ENCODE results near the gene DLGAP5.

Gene DLGAP5, protein sequence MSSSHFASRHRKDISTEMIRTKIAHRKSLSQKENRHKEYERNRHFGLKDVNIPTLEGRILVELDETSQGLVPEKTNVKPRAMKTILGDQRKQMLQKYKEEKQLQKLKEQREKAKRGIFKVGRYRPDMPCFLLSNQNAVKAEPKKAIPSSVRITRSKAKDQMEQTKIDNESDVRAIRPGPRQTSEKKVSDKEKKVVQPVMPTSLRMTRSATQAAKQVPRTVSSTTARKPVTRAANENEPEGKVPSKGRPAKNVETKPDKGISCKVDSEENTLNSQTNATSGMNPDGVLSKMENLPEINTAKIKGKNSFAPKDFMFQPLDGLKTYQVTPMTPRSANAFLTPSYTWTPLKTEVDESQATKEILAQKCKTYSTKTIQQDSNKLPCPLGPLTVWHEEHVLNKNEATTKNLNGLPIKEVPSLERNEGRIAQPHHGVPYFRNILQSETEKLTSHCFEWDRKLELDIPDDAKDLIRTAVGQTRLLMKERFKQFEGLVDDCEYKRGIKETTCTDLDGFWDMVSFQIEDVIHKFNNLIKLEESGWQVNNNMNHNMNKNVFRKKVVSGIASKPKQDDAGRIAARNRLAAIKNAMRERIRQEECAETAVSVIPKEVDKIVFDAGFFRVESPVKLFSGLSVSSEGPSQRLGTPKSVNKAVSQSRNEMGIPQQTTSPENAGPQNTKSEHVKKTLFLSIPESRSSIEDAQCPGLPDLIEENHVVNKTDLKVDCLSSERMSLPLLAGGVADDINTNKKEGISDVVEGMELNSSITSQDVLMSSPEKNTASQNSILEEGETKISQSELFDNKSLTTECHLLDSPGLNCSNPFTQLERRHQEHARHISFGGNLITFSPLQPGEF

DNA sequence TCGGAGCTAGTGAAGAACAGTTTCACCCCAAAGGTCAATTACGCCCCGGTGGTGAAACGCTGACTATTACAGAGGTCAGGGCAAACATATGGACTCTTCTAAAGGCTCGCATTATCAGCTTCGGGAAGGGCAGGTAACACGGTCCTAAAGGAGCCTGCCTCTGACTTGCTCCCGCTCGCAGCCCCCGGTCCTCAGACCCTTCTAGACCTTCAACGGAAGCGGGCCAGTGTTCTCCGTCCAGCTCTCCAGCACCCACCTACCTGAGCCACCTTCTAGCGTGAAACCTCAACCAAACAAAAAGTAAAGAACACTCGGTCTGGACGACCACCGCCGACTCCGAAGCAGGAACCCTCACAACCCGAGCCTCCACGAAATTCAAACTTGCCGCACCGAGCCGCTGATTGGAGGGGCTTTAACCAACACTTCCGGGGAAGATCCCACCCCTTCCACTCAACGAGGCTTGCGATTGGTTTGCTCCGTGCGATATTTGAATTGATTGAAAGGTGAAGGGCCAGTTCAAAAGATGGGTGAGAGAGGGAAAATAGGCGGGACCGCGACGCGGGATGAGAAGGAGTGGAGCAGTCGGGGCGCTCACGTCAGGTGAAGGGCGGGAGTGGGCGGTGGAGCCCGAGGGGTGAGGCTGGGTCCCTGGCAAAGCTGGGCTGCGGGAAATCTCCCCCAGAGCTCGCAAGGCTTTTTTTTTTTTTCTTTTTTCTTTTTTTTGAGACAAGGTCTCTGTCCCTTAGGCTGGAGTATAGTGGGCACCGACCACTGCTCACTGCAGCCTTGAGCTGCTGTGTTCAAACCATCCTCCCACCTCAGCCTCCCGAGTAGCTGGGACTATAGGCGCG is at the start of gene DLGAP5:
DLGAP5 (minus strand) TSS at position 383 of the 851 bp plus-strand sequence. CDS start 2,406 bp downstream, outside the sequence.
- peak; percentile 97 for DNase-seq

DNA sequence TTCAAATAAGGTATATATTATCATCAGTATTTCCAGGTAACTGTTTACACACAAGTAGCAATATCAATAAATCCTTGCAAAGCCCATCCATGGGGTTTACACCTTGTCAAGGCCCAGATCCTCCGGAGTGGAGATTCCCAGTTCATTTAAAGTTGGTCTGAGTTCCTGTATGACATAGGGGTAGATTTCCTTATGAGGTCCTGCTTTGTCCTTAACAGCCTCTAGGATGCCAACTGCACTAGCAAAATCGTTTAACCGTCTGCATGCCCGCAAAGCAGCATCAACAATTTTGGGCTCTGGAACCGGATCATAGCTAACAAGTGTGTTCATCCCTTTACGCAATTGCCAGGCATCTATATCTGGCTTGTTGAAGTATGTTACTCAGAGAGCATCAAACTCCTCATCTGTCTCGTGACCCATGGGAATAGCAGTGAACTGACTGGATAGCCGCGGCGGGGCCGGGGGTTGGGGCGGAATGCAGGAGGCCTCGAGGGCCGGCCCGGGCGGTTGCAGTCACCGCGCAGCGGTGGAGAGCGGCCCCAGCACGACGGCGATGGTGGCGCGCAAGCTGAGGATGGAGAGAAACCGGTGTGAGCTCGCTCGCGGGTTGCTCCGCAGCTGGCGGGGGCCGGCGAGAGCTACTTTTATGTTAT is 49.3 kb upstream of the DLGAP5 start:
- no peak for DNase-seq

DNA sequence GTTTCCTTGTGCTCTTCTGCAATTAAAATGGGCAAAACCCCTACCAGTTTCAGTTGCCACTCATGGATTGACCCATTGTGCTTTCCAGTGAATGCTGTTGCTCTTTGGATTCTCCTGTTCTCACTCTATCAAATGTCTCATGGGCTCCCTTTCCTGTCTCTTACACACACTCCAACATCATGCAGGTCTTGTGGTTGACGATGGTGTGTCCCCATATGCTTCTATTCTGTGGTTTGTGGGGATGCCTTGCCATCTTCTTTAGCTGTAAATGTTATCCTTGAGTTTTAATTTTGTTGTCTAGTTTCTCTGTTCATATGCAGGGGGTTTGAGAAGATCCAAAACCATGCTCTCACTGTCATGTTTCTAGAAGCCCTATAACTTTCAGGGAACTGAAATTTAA is 47.9 kb upstream of the DLGAP5 start:
- no peak for DNase-seq

DNA sequence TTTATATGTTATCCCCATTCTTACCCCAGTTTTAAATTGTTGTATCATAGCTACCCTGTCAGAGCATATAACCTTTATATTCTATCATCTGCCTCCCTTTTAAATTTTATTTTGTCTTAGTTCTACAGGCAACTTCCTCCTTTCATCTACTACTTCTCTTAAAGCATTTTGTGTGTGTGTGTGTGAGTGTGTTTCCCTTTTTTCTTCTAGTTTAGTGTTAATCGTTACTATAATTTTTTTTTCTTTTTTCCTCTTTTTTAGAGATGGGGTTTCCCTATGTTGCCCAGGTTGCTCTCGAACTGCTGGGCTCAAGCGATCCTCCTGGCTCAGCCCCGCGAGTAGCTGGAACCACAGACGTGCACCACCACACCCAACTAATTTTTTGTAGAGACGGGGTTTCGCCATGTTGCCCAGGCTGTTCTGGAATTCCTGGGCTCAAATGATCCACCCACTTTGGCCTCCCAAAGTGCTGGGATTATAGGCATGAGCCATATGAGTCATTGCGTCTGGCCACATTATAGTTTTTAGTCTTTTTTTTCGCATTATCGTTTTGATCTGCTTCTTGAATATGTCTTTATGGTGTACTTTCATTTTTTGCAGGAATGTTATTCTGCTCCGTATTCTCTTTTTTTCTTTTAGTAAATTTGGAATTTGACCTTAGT is 46.8 kb upstream of the DLGAP5 start:
- DNase-seq, result no peak

DNA sequence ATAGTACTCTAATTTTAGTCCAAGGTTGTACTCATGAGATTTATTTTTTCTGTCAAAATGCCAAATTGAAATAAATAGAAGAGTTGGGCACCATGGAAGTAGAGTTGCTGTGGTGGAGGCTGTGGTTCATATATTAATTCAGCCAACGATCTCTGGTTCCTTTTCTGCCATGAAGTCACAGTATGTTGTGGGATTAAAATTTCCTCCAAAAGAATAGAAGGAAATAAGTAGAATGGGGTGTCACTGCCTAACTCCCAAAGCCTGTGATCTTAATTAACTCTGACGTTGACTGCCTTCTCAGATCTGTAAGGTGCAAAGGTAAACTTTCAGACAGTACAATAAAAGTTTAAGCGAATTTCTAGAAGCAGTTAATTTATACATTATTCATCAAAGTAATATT is 42.2 kb upstream of the DLGAP5 start:
- DNase-seq, result no peak

DNA sequence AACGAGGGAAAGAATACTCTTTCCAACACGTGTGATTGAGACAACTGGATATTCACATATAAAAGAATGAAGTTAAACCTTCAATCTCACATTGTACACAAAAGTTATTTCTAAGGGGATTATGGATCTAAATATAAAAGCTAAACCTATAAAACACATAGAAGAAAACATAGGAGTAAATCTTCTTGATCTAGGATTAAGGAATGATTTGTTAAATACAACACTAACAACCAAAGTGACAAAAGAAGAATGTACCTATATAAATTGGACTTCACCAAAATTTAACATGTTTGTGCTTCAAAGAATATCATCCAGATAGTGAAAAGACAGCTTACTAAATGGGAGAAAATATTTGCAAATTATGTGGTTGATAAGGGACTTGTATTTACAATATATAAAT is 36.9 kb upstream of the DLGAP5 start:
- DNase-seq, result no peak

DNA sequence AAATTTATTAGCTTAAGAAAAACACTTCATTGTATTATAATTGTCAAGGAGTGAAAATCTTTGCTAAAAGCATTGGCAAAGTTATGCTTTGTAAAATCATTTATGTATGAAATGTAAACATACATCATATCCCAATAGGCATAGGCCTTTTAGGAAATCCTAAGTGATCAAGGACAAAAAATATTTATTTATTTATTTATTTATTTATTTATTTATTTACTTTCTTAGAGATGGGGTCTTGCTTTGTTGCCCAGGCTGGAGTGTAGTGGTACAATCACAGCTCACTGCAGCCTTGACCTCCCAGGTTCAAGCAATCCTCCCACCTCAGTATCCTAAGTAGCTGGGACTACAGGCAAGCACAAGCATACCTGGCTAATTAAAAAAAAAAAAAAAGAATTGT is 32.0 kb upstream of the DLGAP5 start:
- no peak for DNase-seq

DNA sequence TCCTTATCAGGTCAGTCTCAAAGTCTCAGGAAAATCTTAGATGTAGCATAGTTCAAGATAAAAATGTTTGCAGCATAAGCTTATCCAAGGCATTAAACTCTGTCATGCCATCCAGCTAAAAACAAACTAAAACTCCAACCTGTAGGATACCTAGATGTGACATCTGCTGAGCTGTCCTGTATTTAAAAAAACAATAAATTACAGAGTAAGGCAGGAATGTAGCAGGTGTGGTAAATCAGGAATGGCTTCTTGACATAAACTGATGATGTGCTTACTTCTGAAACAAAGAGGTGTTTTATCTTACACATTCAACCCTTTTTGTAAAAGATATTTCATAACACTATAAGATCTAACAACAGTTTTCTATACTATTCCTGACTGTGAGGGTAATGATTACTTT is 30.6 kb upstream of the DLGAP5 start:
- no peak for DNase-seq

DNA sequence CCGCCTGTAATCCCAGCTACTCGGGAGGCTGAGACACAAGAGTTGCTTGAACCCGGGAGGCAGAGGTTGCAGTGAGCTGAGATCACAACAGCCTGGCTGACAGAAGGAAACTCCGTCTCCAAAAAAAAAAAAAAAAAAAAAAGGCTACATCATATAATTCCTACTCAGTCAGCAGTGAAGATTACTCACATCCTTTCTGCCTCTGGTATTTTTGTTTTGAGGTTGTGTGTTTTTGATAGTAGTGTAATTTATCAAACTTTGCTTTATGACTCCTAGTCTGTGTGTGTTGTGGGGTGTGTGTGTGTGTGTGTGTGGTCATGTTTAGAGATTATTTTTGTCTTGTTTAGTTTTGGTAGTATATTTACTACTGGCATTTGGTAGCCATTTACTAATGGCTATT is 29.8 kb upstream of the DLGAP5 start:
- DNase-seq, result no peak

DNA sequence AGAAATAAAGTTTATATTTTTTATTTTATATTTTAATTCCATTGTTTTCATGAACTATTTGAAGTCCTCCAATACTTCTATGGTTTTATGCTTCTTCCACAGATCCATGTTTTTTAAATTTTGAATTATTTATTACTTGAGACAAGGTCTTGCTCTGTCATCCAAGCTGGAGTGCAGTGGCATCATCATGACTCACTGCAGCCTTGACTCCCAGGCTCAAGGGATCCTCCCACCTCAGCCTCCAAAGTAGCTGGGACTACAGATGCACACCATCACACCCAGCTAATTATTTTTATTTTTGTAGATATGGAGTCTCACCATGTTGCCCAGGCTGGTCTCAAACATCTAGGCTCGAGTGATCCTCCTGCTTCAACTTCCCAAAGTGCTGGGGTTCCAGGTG is 28.8 kb upstream of the DLGAP5 start:
- DNase-seq, result no peak

DNA sequence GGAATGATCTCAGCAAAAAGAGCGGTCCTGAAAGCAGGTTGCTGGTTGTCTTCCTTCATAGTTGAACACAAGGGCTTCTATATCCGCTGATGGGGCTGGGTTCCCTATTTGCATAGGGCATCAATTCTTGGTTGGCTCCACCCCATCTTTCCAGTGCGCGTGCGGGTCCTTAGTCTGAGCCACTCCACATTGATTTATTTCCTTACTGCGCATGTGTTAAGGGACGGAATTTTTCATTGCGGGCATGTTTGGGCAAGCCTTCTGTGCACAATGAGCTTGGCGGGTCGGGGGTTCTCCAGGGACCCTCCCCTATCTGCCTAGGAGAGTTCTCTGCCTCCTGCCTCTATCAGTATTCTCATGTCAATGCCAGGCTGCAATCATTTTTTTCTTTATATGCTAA is 21.2 kb upstream of the DLGAP5 start:
- peak; percentile 78 for DNase-seq

DNA sequence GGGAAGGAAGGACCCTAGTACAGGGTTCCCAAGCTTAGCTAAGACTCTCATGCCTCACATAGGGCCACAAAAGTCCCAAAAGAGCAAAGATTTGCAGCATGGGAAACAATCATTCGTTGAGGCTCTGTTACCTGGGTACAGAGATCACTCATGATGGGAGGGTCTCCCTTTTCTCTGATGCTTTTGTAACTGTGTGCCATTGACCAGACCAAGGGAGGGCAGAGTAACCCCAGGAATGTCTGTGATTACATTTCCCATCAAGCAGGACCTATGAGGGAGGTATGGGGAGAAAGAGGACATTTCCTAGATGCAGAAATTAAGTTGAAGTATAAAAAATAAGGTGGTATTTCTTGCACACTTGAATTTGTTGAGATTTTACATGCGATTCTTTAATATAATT is 16.4 kb upstream of the DLGAP5 start:
- no peak for DNase-seq

DNA sequence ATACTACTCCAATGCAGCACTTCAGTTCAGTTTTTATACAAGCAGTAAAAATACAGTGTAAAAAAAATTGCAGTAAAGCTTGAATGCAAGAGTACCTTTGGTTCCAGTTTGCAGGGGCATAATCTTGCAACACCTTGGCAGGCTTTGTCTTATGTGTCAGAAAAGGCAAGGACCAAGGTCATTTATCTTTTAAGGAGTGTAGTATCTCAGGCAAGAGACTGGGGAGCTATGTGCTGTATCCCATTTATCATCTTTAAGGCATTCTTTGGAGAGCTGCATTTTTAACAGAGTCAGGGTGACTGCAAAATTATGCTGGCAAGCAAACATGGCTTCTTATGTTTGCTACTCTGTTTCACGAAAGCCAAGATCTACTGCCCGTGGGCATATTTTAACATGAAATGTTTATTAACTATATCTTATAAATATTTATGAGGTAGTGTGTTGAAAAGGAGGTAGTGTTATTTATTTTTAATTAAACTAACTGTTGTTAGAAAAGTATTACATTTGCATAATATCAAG is 14.8 kb upstream of the DLGAP5 start:
- no peak for DNase-seq

DNA sequence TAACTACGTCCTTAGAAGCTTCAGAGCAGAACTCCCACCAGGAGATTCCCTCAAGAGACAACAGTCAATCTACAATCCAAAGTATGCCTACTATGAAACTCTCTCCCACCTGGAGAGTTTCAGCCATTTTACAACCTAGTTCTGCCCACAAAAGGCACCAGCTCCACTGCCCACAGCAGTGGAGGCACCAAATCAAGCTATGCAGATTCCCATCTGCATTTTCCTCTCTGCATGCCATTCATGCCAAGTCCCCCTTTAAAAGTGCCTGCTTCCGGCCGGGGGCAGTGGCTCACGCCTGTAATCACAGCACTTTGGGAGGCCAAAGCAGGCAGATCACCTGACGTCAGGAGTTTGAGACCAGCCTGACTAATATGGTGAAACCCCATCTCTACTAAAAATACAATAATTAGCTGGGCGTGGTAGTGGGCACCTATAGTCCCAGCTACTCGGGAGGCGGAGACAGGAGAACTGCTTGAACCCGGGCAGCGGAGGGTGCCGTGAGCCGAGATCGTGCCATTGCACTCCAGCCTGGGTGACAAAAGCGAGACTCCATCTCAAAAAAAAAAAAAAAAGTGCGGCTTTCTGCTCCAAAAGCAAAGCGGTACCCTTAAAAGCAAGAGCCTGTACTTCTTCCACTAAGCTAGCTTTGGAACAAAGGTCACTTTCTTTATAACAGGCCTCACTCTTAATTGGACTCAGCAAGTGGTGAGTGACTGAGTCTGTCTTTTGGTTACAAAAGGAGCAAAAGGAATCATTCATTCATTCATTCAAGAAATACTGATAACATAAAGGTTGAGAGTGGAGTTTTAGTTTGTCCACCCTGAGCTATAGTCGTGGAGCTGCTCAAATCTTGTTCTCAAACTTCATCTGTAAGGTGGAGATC is 10.1 kb upstream of the DLGAP5 start:
- no peak for DNase-seq

DNA sequence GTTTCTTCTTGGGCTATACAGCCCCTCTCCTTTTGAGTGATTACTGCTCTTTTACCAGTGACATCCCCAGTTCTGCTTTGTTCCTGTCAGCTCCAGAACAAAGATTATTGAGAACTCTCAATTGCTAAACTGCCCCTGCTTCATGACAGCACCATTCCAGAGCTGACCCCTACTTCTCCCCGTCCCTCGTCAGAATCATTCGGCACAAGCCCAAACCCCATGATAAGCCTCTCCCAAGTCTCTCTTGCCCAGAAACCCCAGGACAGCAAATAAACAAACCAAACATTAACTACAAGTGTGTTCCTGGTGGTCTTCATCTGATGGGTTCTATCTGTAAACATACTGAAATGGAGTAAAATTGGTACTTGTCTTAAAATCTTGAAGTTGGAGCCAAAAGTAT is 9.3 kb upstream of the DLGAP5 start:
- no peak for DNase-seq

DNA sequence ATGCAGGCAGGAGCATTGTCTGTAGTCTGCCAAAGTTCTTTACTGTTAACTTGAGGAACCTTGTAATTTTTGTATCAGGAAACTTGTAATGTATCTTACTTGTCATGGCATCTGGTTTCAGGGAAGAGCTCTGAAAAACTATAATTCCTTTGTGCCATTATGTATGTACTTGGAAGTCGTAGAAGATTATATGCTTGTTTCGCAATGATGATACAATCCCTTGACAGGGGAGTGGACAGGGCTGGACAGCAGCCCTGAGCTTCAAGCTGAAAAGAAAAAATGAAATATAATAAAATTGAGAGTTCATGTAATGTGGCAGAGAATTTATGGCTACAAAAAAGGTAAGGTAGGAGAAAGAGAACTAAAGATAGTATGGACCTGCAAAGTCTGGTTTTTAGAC is 7.4 kb upstream of the DLGAP5 start:
- DNase-seq, result no peak

DNA sequence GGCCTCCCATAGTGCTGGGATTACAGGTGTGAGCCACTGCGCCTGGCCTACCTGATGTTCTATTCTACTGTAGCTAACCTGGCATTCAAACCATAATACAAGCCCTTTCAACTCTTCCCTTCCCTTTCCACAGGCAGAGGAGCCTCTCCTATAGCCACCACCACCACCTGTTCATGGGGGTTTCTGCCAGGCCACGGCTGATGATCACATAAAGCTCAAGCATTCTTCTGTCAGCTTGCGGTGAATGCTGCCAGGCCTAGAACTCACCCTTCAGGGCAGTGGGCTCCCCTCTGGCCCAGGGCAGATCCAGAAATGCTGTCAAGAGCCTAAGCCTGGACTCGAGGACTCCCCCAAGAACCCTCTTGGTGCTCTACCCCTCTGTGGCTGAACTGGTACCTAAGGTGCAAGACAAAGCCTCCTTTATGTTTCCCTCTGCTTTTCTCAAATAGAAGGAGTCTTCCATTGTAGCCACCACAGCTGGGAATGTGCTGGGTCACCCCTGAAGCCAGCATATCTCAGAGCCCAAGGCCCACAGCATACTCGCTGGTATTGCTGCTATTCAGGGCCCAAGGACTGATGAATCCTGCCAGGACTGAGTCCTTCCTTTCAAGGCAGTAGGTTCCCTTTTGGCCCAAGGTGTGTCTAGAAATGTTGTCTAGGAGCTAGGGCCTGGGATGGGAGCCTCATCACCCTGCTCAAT is 3.4 kb upstream of the DLGAP5 start:
- no peak for DNase-seq

DNA sequence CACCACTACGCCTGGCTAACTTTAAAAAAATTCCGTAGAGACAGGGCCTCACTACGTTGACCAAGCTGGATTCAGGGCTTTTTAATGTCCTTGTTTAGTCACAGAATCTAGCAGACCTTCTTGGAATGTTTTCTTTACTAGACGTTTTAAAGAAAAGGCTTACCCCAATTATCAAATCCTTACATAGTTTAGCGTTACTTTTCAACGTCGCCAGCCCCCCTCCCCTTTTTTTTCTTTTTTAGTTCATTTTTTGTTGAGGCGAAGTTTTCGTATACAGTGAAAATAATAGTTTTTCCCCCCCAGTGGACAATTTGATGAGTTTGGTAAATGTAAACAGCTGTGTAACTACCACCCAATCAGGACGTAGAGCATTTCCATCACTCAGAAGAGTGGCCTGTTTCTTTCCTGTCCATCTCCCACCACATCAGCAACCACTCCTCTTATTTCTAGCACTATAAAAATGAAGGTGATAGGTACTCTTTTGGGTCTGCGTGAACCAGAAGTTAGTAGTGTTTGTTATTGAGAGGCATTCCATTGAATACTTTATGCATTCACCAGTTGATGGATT is 753 bp upstream of the DLGAP5 start:
- DNase-seq, result no peak

DNA sequence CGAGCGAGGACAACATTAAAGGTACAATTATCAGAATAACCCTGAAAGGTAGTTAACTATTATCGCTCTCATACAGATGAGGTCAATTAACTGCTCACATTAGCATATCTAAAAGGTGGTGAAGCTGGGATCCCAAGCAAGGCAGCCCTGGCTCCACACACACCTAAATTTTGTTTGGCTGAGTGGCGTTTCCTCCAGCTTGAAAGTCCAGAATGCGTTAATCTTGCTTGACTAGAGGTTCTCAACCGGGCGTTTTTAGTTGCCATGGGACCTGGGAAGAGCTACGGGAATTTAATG is 531 bp downstream of the DLGAP5 start:
- DNase-seq, result no peak

DNA sequence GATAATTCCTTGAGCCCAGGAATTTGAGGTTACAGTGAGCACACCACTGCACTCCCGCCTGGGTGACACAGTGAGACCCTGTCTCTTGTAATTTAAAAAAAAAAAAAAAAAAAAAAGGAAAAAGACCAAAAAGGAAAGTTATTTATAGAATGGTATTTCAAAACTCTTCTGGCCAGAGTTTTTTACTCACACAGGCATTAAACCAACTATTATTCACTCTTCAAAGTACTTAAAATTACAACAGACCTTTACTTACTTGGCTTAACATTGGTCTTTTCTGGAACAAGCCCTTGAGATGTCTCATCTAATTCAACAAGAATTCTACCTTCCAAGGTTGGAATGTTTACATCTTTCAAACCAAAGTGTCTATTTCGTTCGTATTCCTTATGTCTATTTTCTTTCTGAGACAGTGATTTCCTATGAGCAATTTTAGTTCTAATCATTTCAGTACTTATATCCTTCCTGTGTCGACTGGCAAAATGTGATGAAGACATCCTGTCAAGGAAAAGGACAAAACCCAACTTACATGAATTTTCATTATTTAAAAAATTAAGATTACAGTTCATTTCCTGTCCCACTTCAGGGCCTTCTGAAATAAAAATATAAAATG is 2.6 kb downstream of the DLGAP5 start:
- no peak for DNase-seq
